CD4-positive, alpha-beta T cell treated with Interleukin-4 for 4 hours (primary cell): ENCODE measurements around the gene NOS2.
"Not testable (repeated sequence)": the region's sequence is repeated elsewhere in the genome, so short reads cannot be mapped to it uniquely, and the experiment has no call there.

Experiments used
- DNase-seq: peaks from one replicate; pipeline ENCODE4 v3.0.0-alpha.2; 2020

Gene NOS2

GRCh38 chr17:27783440-27784350, 16.6 kb downstream of the NOS2 start:
- no peak for DNase-seq

GRCh38 chr17:27782791-27783206, 17.5 kb downstream of the NOS2 start:
- no peak for DNase-seq

GRCh38 chr17:27780828-27781404, 19.4 kb downstream of the NOS2 start:
- DNase-seq: no peak

- no peak for DNase-seq
These were observed 20.1 kb downstream of the NOS2 start for GRCh38 chr17:27780092-27780827.

- DNase-seq: no peak
These were observed 22.1 kb downstream of the NOS2 start for GRCh38 chr17:27778183-27778582.

GRCh38 chr17:27776882-27777624, 23.3 kb downstream of the NOS2 start:
- DNase-seq: no peak

- DNase-seq: no peak
These were observed 28.7 kb downstream of the NOS2 start for GRCh38 chr17:27771586-27771985.

- no peak for DNase-seq
These were observed 29.5 kb downstream of the NOS2 start for GRCh38 chr17:27770877-27771276.

GRCh38 chr17:27768858-27769410, 31.4 kb downstream of the NOS2 start:
- no peak for DNase-seq

- DNase-seq: no peak
These were observed 33.9 kb downstream of the NOS2 start for GRCh38 chr17:27766438-27766837.

GRCh38 chr17:27765353-27765752, 35.0 kb downstream of the NOS2 start:
- DNase-seq: no peak

GRCh38 chr17:27764589-27764988, 35.7 kb downstream of the NOS2 start:
- DNase-seq: no peak

GRCh38 chr17:27762527-27763305, 37.6 kb downstream of the NOS2 start:
- DNase-seq: no peak

- DNase-seq: not testable (repeated sequence)
These were observed 39.4 kb downstream of the NOS2 start for GRCh38 chr17:27760931-27761330.

- peak; percentile 57 for DNase-seq
These were observed 40.1 kb downstream of the NOS2 start for GRCh38 chr17:27760069-27760885.

GRCh38 chr17:27759528-27759927, 40.8 kb downstream of the NOS2 start:
- no peak for DNase-seq

GRCh38 chr17:27756467-27757371, 43.6 kb downstream of the NOS2 start:
- DNase-seq: peak; percentile 45

- DNase-seq: no peak
These were observed 44.4 kb downstream of the NOS2 start for GRCh38 chr17:27755706-27756466.

GRCh38 chr17:27754549-27754948, 45.8 kb downstream of the NOS2 start:
- no peak for DNase-seq
